PC-9 (cell line): ENCODE measurements around the gene FBLIM1.

Experiments
- CTCF ChIP-seq: fragments of 200-600 bp; sonication (generic); conservative IDR thresholded peaks from 2 replicates; pipeline ENCODE4 v1.6.1; 2017; ENCODE audit warnings: mixed run types, antibody characterized with exemption, mild to moderate bottlenecking, moderate library complexity
- EZH2 ChIP-seq: fragments of 200-600 bp; sonication (generic); IDR thresholded peaks from 2 replicates; pipeline ENCODE4 v1.8.0; 2017; ENCODE audit warnings: antibody characterized with exemption, low read depth

GRCh38 chr1:15765495-15766194, 7.0 kb downstream of the FBLIM1 start:
- TF ChIP-seq CTCF: no peak
- no peak for TF ChIP-seq EZH2
